Stimulated activated naive CD8-positive, alpha-beta T cell treated with anti-CD3 and anti-CD28 coated beads, Interleukin-15, Interleukin-2, amounts not matched to agents 100 U/mL and 50 U/mL, for 24 hours (primary cell): ENCODE data around the gene GUCY1A1.

ENCODE experiments used
- ATAC-seq: fragments of 150-1000 bp; cut with Tn5 transposase; one replicate; pipeline ENCODE4 v1.10.0; 2021
- DNase-seq: peaks from one replicate; pipeline ENCODE4 v3.0.0; 2021

GUCY1A1 gene

DNA sequence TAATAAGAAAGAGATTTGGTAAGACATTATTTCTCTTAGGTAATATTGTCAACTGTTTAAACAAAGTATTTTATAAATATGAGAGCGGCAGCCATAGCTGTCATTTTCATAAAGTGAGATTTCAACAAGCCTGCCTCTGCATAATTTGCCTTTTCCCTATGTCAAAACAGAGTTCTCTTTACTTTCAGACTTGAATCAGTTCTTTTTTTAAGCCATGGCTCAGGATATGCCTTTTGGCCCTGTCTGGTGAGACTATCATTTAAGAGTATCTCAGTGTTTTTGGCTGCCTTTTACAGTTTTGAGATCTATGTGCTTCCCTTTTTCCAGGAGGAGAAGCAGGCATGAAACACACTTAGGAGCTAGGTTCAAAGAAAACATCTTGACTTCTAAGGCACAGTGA, 7.5 kb upstream of the GUCY1A1 start:
- no peak for ATAC-seq
- DNase-seq: no peak

DNA sequence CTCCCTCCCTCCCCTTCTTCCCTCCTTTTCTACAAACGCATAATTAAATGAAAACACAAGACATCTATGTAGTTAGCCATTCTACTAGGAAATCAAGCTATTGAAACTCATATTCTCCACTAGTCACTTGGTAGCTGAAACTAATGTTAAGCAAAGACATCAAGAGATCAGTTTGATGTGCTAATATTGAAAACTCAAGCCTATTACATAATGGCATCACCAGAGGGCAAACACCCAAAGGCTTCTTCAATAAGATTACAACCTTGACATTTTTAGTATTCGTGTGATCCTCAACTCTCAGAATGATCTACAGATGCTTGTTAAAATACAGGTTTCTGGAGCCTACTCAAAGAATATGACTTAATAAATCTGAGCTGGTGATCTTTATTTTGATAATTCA, 6.2 kb upstream of the GUCY1A1 start:
- no peak for ATAC-seq

DNA sequence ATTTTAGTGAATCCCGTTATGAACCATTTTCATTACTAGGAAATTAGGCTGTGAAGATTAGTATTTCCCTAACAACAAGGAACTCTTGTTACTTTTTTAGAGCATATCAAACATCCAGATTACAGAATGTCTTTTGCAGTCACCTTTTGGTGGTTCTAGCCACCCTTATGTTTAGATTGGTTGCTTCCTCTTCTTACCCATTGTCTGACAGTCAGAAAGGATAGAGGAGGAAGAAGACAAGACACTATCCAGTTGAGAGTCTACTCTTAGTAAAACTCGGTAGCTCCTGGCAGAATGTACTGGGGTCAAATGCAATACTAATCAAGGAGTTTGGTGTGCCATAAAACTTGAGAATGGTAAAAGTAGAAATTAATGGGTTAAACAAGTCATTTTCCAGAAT, 1.6 kb upstream of the GUCY1A1 start:
- ATAC-seq (no peak), DNase-seq (no peak)

More for the DNA sequence above, 6.2 kb upstream of the GUCY1A1 start:
- no peak for DNase-seq

DNA sequence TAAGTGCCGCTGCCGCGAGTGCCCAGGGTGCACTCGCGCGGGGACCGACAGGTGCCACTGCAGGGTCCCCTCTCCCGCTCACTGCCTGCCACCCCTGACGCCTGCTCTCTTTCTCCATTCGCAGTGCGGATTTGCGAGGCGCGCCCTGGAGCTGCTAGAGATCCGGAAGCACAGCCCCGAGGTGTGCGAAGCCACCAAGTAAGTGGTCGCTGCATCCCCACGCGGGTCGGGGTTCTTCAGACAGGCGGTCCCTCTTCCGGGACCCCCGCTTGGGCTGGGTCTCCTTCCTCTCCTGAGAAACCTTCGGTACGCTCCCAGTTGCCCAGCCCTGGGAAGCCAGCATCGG, 547 bp downstream of the GUCY1A1 start:
- peak; percentile 55 for ATAC-seq
- peak; percentile 30 for DNase-seq

DNA sequence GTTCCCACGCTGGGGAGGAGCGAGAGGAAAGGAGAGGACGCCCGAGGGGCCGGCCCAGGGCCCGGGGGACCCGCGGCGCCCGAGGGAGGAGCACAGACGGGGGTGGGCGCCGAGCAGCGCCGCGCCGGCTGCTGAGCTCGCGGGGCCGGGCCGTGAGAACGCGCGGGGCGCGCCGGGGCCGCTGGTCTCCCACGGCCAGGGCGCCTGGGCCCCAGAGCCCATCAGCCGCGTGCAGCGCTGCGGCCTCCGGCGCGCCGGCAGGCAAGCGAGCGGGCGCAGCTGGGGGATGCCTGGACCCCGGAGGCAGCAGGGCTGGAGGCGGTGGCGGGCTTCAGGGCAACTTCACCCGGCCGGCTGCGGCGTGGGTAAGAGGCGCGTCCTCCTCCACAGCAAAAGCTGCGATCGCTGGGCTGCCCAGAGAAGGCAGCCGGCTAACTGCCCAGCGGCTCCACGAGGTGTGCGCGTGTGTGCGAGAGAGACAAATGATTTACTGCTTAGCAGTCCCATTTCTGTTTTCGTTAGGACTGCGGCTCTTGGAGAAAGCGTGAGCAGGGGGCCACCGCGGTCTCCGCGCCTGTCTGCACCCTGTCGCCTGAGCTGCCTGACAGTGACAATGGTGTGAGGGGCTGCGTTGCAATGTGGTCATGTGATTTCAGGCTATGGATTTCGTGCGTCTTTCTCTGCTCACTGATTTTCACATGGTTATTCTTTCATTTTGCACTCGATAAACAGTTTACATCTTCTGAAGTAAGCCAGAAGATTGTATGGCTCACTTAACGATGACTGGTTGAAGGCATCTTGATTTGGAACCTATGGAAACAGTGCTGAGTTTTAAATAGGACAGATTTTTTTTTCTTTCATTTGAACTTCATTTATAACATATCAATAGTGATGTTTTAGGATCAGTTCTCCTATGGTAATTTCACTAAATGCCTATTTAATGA, 1.2 kb downstream of the GUCY1A1 start:
- ATAC-seq (peak; percentile 42), DNase-seq (peak; percentile 17)

DNA sequence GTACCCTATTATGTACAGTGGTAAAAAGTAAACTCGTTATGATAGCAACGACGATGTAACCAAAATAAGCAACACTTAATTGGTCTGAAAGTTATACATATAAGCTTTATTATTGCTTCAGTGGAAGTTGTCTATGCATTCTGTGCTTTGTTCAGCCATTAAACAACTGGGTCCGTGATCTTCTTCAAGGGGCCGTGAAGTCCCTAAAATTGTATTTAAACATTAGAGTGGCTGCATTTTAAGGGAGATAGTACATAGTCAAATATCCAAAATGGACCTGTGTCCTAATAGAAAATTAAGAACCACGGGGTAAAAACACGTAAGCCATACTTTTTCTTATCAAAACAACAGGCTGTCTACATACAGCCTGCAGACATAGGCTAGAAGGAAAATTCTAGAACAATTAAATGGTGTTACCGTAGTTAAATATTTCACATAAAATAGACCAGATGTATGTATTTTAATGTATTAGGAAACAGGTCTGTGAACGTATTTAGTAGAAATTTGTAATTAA, 2.1 kb downstream of the GUCY1A1 start:
- DNase-seq (no peak), ATAC-seq (no peak)

DNA sequence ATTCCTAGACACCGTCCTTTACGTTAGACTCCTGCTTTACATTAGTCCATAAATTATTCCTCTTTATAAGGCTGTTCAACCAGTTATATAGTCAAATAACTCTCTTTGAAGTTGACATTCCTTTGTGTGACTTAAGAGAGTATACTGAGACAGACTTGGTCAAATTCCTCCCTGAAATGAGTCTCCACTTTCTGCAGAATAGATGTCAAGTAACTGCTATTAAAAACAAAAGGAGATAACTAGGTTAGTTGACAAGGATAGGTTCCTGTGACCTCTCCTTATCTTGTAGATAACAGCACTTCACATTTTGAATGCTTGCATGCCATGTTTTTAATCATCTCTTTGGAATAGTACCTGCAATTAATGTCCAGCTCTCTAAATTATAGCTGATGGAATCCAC, 5.7 kb downstream of the GUCY1A1 start:
- ATAC-seq (no peak), DNase-seq (no peak)

DNA sequence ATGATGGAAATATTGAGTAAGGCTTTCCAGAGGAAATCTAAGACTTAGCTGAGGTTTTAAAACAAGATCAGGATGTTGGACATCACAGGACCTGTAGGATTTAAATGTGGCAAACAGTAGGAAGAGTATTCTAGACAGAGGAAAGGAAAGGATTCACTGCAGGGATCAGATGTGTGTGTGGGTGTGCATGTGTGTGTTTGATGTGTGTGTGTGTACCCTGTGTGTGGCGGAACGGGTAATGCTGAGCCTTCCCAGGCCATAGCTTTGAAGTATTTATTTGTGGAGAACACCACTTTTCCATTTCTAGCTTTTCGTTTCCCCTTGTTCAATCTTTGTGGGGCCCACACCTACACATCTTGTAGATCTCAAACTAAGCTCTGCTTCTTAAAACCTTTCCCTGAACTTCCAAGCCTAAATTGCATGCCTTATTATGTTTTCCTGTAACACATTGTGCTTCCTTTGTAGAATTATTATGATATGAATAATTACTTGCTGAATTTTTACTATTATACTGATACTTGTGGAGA, 6.9 kb downstream of the GUCY1A1 start:
- no peak for ATAC-seq
- DNase-seq: no peak

DNA sequence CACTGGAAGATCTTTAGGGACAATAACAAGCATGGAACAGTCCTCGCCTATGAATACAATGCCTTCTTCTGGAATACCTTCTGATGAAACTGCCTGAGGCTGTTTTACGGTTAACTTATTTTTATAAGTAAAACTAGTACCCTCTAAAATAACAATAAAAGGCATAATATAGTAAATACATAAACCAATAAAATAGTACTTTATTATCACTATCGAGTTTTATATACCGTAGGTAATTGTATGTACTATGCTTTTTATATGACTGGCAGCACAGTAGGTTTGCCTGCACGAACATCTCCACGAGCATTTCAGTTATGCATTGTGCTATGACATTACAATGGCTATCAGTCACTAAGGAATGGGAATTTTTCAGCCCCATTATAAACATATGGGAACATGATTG, 8.0 kb downstream of the GUCY1A1 start:
- no peak for DNase-seq

DNA sequence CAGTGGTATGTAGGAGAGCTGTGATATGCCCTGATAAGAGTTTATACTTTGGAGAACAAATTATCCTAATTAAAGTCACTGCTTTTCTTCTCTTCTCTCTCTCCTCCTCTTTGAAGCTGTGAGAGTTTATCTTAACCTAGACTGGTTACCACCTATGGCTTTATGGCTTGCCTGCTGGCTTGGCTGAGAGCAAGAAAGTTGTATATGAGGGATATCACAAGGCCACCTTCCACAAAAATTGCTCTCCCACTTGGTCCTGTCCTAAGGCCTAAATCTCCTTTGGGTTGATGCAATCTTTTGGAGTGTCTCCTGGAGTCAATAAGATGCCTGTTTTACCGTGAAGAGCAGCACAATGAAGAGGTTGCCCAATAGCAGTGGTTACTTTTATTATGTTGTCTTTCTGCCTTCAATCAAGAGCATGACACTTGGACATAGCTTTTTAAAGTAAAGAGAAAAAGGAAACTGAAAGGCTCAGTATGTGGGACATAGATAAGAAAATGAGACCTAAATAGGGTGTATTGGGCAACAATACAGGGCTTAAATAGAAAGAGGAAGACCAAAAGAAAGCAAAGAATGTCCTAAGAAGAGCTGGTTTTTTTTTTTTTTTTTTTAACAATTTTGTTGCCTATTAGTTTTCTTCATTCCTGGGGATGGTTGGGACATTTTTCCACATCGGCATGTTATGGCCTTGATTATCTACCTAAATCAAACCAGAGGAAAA, 9.2 kb downstream of the GUCY1A1 start:
- DNase-seq (no peak), ATAC-seq (no peak)

More for the DNA sequence above, 8.0 kb downstream of the GUCY1A1 start:
- ATAC-seq: no peak

DNA sequence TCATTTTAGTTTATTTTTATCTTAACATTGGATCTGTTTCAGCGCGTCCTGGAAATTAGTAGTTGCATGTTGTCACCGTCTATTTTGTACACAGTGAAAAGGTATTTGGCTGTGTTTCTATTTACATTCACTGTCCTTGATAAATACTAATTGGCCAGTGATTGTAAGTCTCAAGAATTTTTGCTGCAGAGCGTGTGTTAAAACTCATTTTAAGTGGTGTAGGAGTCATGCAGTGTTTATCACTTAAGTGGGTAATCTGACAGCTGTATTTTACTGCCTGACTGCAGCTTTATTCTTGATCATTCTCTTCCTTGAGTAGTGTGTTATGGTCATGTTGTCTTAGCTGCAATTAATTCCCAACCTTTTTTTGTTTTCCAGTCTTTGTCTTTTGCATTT, 9.8 kb downstream of the GUCY1A1 start:
- no peak for DNase-seq
- ATAC-seq: no peak

DNA sequence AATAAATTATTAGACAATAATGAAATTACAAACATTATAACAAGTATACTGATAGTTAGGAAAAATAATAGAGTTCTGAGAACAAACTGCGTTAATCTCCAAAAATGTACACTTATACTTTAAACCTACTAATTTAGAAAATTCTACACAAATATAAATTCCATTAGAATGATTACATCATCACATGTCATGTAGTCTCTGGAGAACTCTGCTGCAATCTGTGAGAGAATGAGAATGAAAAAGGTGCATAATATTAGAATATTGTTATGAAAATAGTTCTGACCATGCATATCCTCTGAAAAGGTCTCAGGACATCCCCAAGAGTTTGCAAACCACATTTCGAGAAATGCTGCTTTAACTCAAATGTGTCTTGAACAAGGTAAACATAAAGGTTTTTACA, 11.4 kb downstream of the GUCY1A1 start:
- DNase-seq: no peak
- no peak for ATAC-seq

DNA sequence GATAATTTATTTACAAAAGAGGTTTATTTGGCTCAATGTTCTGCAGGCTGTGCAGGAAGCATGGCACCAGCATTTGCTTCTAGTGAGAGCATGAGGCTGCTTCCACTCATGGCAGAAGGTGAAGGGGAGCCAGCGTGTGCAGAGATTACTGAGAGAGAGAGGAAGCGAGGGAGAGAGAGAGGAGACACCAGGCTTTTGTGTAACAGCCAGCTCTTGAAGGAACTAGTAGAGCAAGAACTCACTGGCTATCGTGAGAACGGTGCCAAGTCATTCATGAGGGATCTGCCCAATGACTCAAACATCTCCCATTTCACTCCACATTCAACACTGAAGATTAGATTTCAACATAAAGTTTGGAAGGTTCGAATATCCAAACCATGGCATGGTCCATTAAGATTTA, 12.7 kb downstream of the GUCY1A1 start:
- DNase-seq (no peak), ATAC-seq (no peak)

DNA sequence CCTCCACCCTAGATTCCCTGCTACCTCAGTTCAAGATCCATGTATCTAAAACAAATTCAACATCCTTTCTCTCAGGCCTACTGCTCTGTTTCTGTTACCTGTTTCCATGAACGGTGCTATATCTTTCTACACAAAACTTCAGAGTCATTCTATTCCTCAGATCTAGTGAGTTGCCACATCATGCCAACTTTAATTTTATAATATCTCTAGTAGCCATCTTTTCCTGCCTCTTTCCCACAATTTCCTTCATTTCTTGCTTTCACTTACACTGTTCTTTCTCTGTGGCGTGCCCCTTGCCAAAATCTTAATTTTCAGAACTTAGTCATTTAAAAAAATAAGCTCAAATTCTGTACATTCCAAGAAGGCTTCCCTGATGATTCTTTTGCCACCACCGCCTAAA, 15.2 kb downstream of the GUCY1A1 start:
- ATAC-seq (no peak), DNase-seq (no peak)

DNA sequence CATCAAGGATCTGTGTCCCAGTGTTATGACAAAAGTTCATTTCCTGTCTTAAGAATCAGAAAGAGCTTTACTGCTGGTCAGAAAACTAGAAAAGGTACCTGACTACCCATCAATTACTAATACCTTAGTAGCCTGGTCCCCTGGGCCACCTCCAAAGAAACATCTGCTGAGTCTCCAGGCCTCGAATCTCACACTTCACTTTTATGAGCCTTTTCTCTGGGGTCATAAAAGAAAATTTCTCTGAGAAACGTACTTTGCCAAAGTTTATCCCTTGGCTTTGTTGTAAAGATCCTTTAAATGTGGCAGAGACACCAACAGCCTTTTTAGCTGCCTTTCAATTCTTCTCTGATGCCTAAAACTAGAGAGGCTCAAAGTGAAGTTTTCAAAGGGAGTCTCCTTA, 17.8 kb downstream of the GUCY1A1 start:
- no peak for DNase-seq
- ATAC-seq: no peak

DNA sequence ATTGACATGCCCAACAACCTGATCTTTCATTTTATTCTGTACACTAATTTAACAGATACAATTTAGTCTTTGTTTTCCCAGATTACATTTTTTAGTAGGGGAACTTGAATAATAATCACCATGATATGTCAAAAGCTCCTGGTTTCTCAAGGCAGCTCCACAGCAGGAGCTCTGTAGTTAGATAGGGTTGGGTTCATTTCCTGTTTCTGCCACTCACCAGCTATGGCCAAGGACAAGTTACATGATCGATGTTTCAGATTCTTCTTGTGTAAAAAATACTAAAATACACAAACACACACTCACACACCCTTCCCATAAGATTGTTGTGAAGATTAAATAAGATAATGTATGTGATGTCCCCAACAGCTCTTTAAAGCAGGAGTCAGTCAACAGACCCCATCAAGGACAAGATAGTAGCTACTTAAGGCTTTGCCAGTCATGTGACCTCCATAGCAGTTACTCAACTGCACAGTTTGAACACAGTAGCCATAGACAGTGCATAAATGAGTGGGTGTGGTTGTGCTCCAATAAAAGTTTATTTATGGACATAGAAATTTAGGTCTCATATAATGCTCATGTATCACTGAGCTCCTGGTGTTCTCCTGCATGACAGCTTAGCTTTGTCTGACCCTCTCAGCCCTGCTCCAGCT, 18.4 kb downstream of the GUCY1A1 start:
- no peak for DNase-seq

DNA sequence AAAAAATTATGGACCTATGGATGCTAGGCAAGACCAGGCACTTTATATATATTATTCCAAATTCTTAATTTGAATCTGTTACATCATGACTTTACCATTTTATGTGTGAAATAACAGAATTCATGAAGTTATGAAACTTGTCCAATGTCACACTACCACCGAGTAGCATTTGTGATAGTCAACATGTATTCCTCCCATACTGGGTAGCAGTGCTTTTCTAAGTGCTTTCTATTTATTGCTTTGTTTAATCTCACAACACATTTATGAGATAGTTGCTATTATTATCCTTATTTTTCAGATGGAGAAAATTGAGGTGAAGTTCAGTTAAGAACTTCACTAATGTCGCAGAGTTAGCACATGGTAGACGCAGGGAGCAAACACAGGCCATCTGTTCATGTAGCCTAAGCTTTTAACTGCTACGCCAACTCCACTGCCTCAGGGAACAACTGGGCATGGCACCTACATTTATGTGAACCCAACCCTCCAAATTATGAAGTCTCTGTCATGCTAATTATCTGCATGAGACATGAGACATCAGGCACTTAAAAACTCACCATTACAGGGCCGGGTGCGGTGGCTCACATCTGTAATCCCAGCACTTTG, 20.8 kb downstream of the GUCY1A1 start:
- no peak for ATAC-seq
- DNase-seq: no peak

More for the DNA sequence above, 18.4 kb downstream of the GUCY1A1 start:
- ATAC-seq: no peak

DNA sequence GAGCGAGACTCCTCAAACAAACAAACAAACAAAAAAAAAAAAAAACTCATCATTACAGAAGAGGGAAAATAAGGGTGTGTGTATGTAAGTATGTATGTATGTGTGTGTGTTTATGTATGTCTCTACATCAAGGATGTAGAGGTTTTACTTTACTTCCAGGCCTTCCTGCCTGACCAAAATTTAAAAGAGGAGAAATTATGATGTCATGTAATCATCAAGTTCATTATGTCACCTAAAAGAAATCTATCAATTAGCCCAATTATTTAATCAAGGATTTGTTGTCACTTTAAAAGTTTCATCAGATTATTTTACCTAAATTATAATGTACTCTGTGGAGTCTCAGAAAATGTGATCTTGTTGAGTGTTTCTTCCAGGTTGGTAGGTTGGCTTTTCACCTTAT, 21.6 kb downstream of the GUCY1A1 start:
- DNase-seq (no peak), ATAC-seq (no peak)

DNA sequence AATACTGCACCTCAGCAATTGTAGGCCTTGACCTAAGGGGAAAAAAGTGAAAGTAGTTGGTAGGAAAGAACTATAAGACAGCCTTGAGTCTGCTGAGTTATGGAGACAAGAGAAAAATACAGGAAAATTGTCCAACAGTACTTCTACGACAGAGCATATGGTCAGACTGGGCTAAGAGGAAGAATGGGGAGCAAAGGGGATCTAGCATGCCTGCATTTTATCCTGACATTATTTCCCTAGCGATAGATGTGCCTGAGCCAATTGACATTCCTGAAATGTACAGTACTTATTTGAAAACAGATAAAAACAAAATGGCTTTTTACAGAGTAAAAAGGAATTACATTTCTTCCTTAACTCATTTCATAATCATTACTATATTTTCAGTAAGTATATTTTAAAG, 22.2 kb downstream of the GUCY1A1 start:
- DNase-seq (no peak), ATAC-seq (no peak)

DNA sequence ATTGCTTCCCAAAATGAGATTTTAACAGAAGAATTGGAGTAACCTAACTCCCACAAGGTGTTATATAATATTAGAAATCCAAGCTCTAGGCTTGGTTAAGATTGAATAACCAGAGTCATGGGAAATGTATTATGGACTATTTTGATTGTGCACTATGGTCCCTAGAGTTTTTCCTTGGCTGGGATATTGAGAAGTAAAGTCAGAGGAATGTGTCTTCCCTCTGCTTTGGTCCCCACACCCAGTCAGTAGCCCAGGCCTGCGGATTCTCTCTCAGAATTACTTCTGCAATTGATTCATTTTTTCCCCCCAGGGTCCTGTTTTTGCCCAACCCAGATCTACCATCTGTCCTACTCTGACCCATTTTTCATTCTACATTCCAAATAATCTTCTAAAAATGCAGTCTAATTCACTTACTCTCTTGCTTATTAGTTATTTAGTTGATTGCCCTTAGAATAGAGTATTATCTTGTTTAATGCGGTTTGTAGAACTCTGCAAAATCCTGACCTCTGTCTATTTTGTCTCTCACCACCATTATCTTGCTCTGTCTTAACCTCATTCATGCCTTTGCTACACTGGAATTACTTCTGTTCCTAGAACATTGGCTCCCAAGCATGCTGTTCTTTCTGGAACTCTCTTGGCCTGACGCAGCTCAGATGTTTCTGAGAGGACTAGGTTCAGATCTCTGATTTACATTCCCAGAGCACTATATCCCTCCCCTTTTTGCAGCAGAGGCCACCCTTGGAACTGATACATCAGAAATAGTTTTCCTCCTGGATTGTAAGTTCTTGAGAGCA, 23.6 kb downstream of the GUCY1A1 start:
- no peak for ATAC-seq
- no peak for DNase-seq

DNA sequence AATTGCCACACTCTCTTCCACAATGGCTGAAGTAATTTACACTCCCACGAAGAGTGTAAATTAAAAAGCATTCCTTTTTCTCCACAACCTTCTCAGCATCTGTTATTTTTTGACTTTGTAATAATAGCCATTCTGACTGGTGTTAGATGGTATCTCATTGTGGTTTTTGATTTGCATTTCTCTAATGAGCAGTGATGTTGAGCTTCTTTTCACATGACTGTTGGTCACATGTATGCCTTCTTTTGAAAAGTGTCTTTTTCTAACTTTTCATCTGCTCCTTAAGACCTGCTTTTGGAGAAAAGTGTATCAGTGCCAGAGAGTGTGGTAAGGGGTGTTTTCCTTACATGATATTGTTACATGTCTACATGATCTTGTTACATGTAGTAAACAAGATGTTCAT, 25.7 kb downstream of the GUCY1A1 start:
- DNase-seq (no peak), ATAC-seq (no peak)
